Kasumi-1 (cell line): ENCODE data around the gene TMEM106B.
A peak's percentile ranks its signal among the peaks of the same experiment; 100 is the strongest.

Experiments
- DNase-seq, 2 experiments: peaks; one replicate each; lab custom pipeline; 2025; lab: John Stamatoyannopoulos, UW

The TMEM106B gene

DNA sequence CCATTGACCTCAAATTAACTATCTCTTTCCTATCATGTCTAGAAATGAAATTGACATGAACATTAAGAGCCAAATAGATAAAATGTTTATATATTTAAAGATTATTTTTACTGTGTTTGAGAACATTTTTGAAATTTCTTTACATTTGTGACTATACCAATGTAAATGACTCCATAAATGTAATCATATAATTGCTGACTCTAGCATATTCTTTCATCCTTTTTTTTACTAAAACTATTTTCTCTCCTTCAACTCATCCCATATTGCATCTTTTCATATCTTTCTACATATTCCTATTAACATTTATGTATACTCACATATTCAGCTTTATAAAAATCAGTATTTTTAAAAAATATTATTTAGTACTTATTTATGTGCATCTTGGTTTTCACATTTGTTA, 16.9 kb downstream of the TMEM106B start:
- DNase-seq: no peak

- DNase-seq: no peak
Observed at GRCh38 chr7:12229046-12229445, 18.0 kb downstream of the TMEM106B start.

DNA sequence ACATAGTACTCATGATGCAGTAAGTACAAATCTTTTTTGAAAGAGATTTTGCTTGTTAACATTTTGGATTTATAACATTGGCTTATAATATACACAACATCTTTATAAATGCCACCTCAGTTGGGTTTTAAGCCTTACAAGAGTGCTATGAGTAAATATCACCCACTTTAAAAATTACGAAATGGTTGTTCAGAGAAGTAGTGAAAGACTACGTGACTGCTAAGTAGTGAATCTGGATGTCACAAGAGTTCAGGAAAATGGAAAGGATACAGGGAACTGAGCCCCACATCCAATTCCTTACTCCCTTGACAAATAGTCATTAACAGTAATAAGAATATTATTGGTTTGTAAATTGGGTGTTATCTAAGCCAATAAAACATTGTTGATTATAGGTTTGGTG, 20.0 kb downstream of the TMEM106B start:
- DNase-seq: no peak

GRCh38 chr7:12233175-12233574, 22.1 kb downstream of the TMEM106B start:
- no peak for DNase-seq

- DNase-seq: no peak
Observed at GRCh38 chr7:12234334-12234865, 23.3 kb downstream of the TMEM106B start.

DNA sequence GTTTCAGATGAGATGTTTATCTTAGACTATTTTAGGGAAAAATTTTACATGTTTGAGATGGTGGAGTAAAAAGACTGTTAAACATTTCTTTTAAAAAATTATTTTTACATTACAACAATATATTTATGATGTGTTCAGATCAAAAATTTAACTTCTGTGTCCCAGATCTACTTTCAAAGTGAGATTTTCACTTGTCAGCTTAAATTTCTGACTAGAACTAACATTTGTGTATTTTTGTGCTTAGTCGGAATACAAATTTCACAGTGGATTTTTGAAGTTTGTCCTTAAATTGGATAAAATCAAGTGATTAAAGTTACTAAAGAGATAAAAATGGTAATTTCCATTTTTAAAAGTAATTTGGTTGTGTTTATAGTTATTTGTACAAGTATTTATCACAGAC, 24.9 kb downstream of the TMEM106B start:
- DNase-seq: no peak

DNA sequence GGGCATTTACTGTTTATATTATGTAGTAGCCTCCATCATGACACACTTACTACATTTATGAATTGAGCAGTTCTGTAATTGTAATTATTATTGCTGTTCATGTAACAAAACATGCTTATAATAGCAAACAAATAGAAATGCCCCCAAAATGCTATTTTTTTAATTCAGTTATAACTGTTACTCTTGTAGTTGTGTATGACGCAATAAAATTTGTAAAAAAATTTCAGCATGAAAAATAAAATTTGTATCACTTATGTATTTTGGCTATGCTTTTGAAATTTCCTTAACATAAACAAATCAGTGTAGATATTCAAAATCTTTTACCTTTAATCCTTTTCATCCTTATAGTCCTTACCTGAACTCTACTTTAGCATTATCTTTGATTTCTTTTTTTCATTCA, 25.9 kb downstream of the TMEM106B start:
- no peak for DNase-seq

GRCh38 chr7:12239806-12240205, 28.7 kb downstream of the TMEM106B start:
- DNase-seq: peak; percentile 12 to 17

GRCh38 chr7:12244129-12244528, 33.0 kb downstream of the TMEM106B start:
- DNase-seq: peak in 1 of 2 experiments; percentile 0

- DNase-seq: no peak
Observed at GRCh38 chr7:12244694-12245093, 33.6 kb downstream of the TMEM106B start.

DNA sequence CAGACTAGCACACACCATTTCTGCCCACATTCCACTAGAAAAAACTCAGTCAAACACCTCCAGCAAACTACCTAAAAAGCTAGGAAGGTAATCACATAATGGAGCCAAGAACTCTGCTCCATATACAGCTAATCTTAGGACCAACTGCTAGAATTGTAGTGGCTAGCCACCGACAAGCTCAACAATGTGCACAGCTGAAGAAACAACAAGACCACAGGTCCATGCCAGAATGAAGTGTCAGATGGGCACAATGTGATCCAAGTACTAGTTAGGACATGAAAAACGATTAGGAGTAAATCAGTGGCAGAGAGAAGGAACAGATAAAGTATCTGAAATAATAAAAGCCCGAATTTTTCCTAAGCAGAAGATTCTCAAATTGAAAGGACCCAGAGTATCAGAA, 38.6 kb downstream of the TMEM106B start:
- DNase-seq: no peak

GRCh38 chr7:12250232-12250631, 39.1 kb downstream of the TMEM106B start:
- DNase-seq: no peak

- DNase-seq: no peak
Observed at GRCh38 chr7:12256090-12256489, 45.0 kb downstream of the TMEM106B start.

GRCh38 chr7:12257582-12257981, 46.5 kb downstream of the TMEM106B start:
- DNase-seq: peak in 1 of 2 experiments; percentile 2

- no peak for DNase-seq
Observed at GRCh38 chr7:12258074-12258473, 47.0 kb downstream of the TMEM106B start.

GRCh38 chr7:12267542-12267941, 56.4 kb downstream of the TMEM106B start:
- DNase-seq: no peak

- DNase-seq: no peak
Observed at GRCh38 chr7:12269100-12269895, 58.2 kb downstream of the TMEM106B start.

DNA sequence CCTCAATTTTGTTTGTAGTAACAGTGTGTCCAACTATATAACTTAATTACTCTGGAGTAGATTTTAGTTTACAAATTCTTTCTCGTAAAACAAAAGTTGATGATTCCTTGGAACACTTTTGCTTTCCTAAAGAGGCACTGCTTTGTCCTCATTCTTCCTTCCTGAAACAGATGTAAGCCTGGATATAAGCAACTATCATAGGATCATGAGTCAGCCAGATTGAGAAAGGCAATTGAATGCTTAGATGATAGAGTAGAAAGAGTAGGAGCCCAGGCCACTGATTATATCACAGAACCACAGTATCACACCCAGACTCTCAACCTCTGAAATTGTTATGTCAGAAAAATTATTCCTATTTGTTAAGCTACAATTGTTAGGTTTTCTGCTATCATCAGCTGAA, 69.9 kb downstream of the TMEM106B start:
- no peak for DNase-seq

GRCh38 chr7:12287901-12288300, 76.8 kb downstream of the TMEM106B start:
- no peak for DNase-seq

- no peak for DNase-seq
Observed at GRCh38 chr7:12289996-12290395, 78.9 kb downstream of the TMEM106B start.

DNA sequence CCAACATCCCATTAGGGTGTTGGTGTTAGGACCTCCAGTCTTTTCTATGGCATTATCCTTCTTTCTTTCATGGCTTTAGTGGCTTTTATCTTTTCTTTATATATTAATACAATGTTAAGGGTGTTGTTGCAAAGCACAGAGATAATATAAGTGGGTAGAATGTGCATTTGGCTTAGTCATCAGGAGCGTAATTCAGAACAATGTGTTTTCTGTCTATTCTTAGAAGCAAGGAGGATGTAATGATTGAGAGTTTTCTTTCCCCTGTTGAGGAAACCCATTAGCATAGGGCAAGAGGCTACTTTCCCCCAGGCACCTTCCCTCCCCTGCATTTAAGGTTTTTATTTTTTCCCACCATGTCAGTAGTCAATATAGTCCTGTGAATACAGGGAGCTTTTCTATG, 79.7 kb downstream of the TMEM106B start:
- no peak for DNase-seq

GRCh38 chr7:12291870-12292269, 80.8 kb downstream of the TMEM106B start:
- no peak for DNase-seq
